GM23248 (cell line): ENCODE data around the gene KCNJ1. TPM values are rescaled to one million over a fixed set of nuclear protein-coding genes. Genes with fewer than 3 reads are reported as not detected.

Experiments
- DNase-seq: peaks from one replicate; pipeline ENCODE4 v3.0.0-alpha.2; 2015
- H2AFZ ChIP-seq: fragments of 200-600 bp; sonication (generic); 2 replicates; pipeline ENCODE4 v1.6.1; 2016; ENCODE audit warnings: antibody characterized with exemption
- H3F3A ChIP-seq: fragments of 200-600 bp; sonication (generic); 2 replicates; pipeline ENCODE4 v1.6.1; 2016; ENCODE audit warnings: mild to moderate bottlenecking, antibody characterized with exemption, mixed run types; ENCODE audit not compliant: insufficient read depth
- H3K27ac ChIP-seq: fragments of 200-600 bp; sonication (generic); 2 replicates; pipeline ENCODE4 v1.5.1; 2016; ENCODE audit warnings: mild to moderate bottlenecking
- H3K27me3 ChIP-seq: fragments of 200-600 bp; sonication (generic); replicated peaks from 2 replicates; pipeline ENCODE4 v1.6.1; 2016; ENCODE audit warnings: mild to moderate bottlenecking; ENCODE audit not compliant: insufficient read depth
- H3K36me3 ChIP-seq: fragments of 200-600 bp; sonication (generic); 2 replicates; pipeline ENCODE4 v1.6.1; 2016; ENCODE audit warnings: low read depth, mild to moderate bottlenecking
- H3K4me1 ChIP-seq: fragments of 200-600 bp; sonication (generic); 2 replicates; pipeline ENCODE4 v1.6.1; 2016; ENCODE audit warnings: mild to moderate bottlenecking; ENCODE audit not compliant: insufficient read depth
- H3K4me2 ChIP-seq: fragments of 200-600 bp; sonication (generic); one replicate; pipeline ENCODE4 v1.6.1; 2016; ENCODE audit warnings: mild to moderate bottlenecking; ENCODE audit not compliant: unreplicated experiment
- H3K4me3 ChIP-seq: fragments of 200-600 bp; sonication (generic); 2 replicates; pipeline ENCODE4 v1.5.1; 2016; ENCODE audit warnings: mild to moderate bottlenecking
- H3K79me2 ChIP-seq: fragments of 200-600 bp; sonication (generic); 2 replicates; pipeline ENCODE4 v1.6.1; 2016; ENCODE audit warnings: mild to moderate bottlenecking; ENCODE audit not compliant: insufficient read depth
- H3K9ac ChIP-seq: fragments of 200-600 bp; sonication (generic); 2 replicates; pipeline ENCODE4 v1.6.1; 2016; ENCODE audit warnings: mild to moderate bottlenecking
- H3K9me2 ChIP-seq: fragments of 200-600 bp; sonication (generic); 2 replicates; pipeline ENCODE4 v1.6.1; 2016; ENCODE audit warnings: mixed run types, mild to moderate bottlenecking, moderate library complexity; ENCODE audit not compliant: insufficient read depth
- H3K9me3 ChIP-seq: fragments of 200-600 bp; sonication (generic); one replicate; pipeline ENCODE4 v1.6.1; 2017; ENCODE audit warnings: low read depth
- H4K20me1 ChIP-seq: fragments of 200-600 bp; sonication (generic); 2 replicates; pipeline ENCODE4 v1.6.0; 2016; ENCODE audit not compliant: insufficient read depth
- EZH2 ChIP-seq: fragments of 200-600 bp; sonication (generic); IDR thresholded peaks from 2 replicates; pipeline ENCODE4 v1.6.1; 2018; ENCODE audit warnings: antibody characterized with exemption, mild to moderate bottlenecking; ENCODE audit not compliant: insufficient read depth, poor library complexity, severe bottlenecking
- EZH2phosphoT487 ChIP-seq: fragments of 200-600 bp; sonication (generic); IDR thresholded peaks from 2 replicates; pipeline ENCODE4 v1.6.1; 2018; ENCODE audit warnings: antibody characterized with exemption, moderate library complexity, mild to moderate bottlenecking, low read depth; ENCODE audit not compliant: insufficient read depth
- WGBS, 2 experiments: methylation state at CpG; one replicate each; pipeline ENCODE4 v1.1.6; 2015 to 2017; ENCODE audit warnings: low lambda C conversion rate in 2 of 2, low coverage in 1 of 2; ENCODE audit errors: missing lambda C conversion rate in 2 of 2; 5-methylcytosine and 5-hydroxymethylcytosine counted together
- in situ Hi-C: fragments of 300-500 bp; cut with MboI; formaldehyde crosslinking; loops from 2 replicates; pipeline ENCODE4 v1.15.0; 2020
- polyA plus RNA-seq: library from polyadenylated mRNA; unstranded; fragments of >200 nt; fragmentation: Nextera tagmentation; extraction: Ambion mirVana; gene quantifications from 2 replicates; pipeline ENCODE4 v1.2.1, GENCODE V29; 2016
- total RNA-seq: library from RNA; depleted of rRNA; stranded (reverse); fragments of >200 nt; shearing (Covaris generic); gene quantifications from 2 replicates; pipeline ENCODE4 v1.2.3, GENCODE V29; 2014

KCNJ1 gene
- total and polyA plus RNA-seq, 2 experiments from 2014 or later = not detected

DNA sequence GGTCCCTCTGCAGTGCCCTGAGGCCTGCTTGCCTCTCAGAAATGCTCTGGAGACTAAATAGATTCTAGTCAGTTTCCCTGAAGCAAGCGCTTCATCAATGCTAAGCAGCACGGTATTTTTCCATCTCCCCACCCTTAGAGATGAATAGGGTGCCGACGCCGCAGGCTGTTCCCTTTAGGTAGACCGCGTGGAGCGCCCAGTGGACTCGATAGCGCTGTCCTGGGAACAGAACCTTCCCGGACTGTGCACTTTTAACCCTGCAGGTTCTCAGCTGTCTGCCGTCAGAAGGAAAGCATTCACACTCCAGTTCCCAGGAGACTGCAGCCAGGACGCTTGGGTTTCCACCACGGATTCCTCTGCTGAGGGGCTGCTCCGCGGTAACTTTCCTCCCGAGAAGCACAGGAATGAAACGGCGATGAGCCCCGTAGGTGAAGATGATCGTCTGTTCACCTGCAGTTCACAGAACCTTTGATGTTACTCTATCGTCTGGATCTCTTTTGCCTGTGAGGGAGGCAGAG lies 9.1 kb upstream of the KCNJ1 start:
- Histone ChIP-seq H3K9me2 (no peaks in the 10 kb centered on the region), H3K79me2 (no peaks in the 10 kb centered on the region), H3F3A (no peaks in the 10 kb centered on the region), H3K4me2 (no peak overlapping the region), H2AFZ (no peak overlapping the region), H3K27me3 (peaks cover 47% of the 10 kb centered on the region), H3K9ac (no peak overlapping the region), H3K9me3 (no peaks in the 10 kb centered on the region), H3K27ac (no peak overlapping the region), H3K4me3 (no peak overlapping the region), H4K20me1 (no peaks in the 10 kb centered on the region), H3K4me1 (no peaks in the 10 kb centered on the region), H3K36me3 (no peaks in the 10 kb centered on the region)
- TF ChIP-seq EZH2phosphoT487 = no peak
- TF ChIP-seq EZH2 = no peak
- 57 to 63% methylated on average over 22 of the region's 22 CpGs for WGBS, 2 experiments
- in situ Hi-C loops = no loop called here
- DNase-seq = no peak

GRCh38 chr11:128874427-128874826 lies 7.3 kb upstream of the KCNJ1 start:
- TF ChIP-seq EZH2phosphoT487 (no peak), EZH2 (no peak)
- Histone ChIP-seq H3K27ac (no peak overlapping the region), H3K9ac (no peak overlapping the region), H4K20me1 (no peaks in the 10 kb centered on the region), H3K79me2 (no peaks in the 10 kb centered on the region), H2AFZ (no peak overlapping the region), H3K27me3 (peaks cover 47% of the 10 kb centered on the region), H3K4me3 (no peak overlapping the region), H3K9me3 (no peaks in the 10 kb centered on the region), H3K9me2 (no peaks in the 10 kb centered on the region), H3F3A (no peaks in the 10 kb centered on the region), H3K36me3 (no peaks in the 10 kb centered on the region), H3K4me1 (no peaks in the 10 kb centered on the region), H3K4me2 (no peak overlapping the region)
- WGBS, 2 experiments = 34 to 56% methylated on average over 3 of the region's 3 CpGs
- in situ Hi-C loops = no loop called here
- peak; percentile 16 for DNase-seq

GRCh38 chr11:128872594-128872993 lies 5.5 kb upstream of the KCNJ1 start:
- in situ Hi-C loops = no loop called here

GRCh38 chr11:128872094-128872493 lies 5.0 kb upstream of the KCNJ1 start:
- Histone ChIP-seq H3K27me3 (peaks cover 42% of the 10 kb centered on the region), H2AFZ (no peak overlapping the region), H3K36me3 (no peaks in the 10 kb centered on the region), H3K4me1 (no peaks in the 10 kb centered on the region), H3F3A (no peaks in the 10 kb centered on the region), H3K27ac (no peak overlapping the region), H4K20me1 (no peaks in the 10 kb centered on the region), H3K4me3 (no peak overlapping the region), H3K9me3 (no peaks in the 10 kb centered on the region), H3K4me2 (no peak overlapping the region), H3K79me2 (no peaks in the 10 kb centered on the region), H3K9ac (no peak overlapping the region), H3K9me2 (no peaks in the 10 kb centered on the region)
- no peak for DNase-seq
- WGBS, 2 experiments = 60 to 67% methylated on average over 6 of the region's 6 CpGs
- in situ Hi-C loops = no loop called here
- no peak for TF ChIP-seq EZH2
- TF ChIP-seq EZH2phosphoT487 = no peak

More at GRCh38 chr11:128872594-128872993, 5.5 kb upstream of the KCNJ1 start:
- Histone ChIP-seq H3K27ac (no peak overlapping the region), H3K79me2 (no peaks in the 10 kb centered on the region), H4K20me1 (no peaks in the 10 kb centered on the region), H3K9ac (no peak overlapping the region), H3K4me3 (no peak overlapping the region), H3K4me2 (no peak overlapping the region), H3K4me1 (no peaks in the 10 kb centered on the region), H3K9me3 (no peaks in the 10 kb centered on the region), H3K9me2 (no peaks in the 10 kb centered on the region), H3F3A (no peaks in the 10 kb centered on the region), H2AFZ (no peak overlapping the region), H3K36me3 (no peaks in the 10 kb centered on the region), H3K27me3 (peaks cover 45% of the 10 kb centered on the region)
- TF ChIP-seq EZH2phosphoT487 (no peak), EZH2 (no peak)
- 75 to 85% methylated on average over 2 to 3 of the region's 3 CpGs for WGBS, 2 experiments
- no peak for DNase-seq

GRCh38 chr11:128871168-128871610 lies 4.1 kb upstream of the KCNJ1 start:
- H3K27me3 ChIP-seq = peaks cover 33% of the 10 kb centered on the region
- no peaks in the 10 kb centered on the region for H3K9me3 ChIP-seq
- no peaks in the 10 kb centered on the region for H3F3A ChIP-seq
- H4K20me1 ChIP-seq = no peaks in the 10 kb centered on the region
- no peak overlapping the region for H3K9ac ChIP-seq
- no peaks in the 10 kb centered on the region for H3K79me2 ChIP-seq
- no peaks in the 10 kb centered on the region for H3K36me3 ChIP-seq
- H3K4me3 ChIP-seq = no peak overlapping the region
- no peaks in the 10 kb centered on the region for H3K4me1 ChIP-seq
- no peaks in the 10 kb centered on the region for H3K9me2 ChIP-seq
- H3K4me2 ChIP-seq = no peak overlapping the region
- no peak overlapping the region for H3K27ac ChIP-seq
- in situ Hi-C loops = no loop called here
- no peak for DNase-seq
- H2AFZ ChIP-seq = no peak overlapping the region
- TF ChIP-seq EZH2phosphoT487 (no peak), EZH2 (no peak)
- 36 to 48% methylated on average over 6 of the region's 6 CpGs for WGBS, 2 experiments
